D721Med (cell line): ENCODE results near the gene IDH3A.

ENCODE experiments used
- DNase-seq: peaks from one replicate; pipeline ENCODE4 v3.0.0; 2011; ENCODE audit warnings: low spot score; ENCODE audit not compliant: insufficient read length
- FAIRE-seq: peaks from 2 replicates; lab custom pipeline; 2011; peaks lifted over from hg19 to GRCh38; lab: Jason Lieb, UNC
- CTCF ChIP-seq: IDR thresholded peaks from 2 replicates; pipeline ENCODE4 v1.5.1; 2012; ENCODE audit warnings: mild to moderate bottlenecking, control low read depth; ENCODE audit not compliant: insufficient read depth; ENCODE audit errors: missing control alignments

IDH3A gene

DNA sequence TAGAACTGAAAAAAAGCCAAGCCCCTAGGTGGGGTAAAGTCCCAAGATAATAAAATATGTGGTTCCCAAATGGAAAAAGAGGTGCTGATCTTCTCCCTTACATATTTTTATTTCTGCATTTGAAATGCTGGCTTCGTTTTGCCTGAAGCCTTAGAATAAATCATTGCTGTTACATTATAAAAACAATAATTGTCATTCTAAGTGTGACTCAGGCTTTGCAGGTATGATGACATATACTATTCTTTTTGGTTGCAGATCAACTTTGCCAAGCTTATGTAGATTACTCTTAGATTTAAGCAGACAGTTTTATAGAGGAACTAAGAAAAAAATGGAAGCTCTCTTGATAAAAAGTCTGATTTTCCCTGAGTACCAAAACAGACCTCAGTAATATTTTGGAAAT, 7.5 kb downstream of the IDH3A start:
- no peak for TF ChIP-seq CTCF
- no peak for FAIRE-seq
- no peak for DNase-seq

GRCh38 chr15:78157203-78157602, 8.0 kb downstream of the IDH3A start:
- no peak for TF ChIP-seq CTCF
- DNase-seq (no peak), FAIRE-seq (no peak)

- no peak for TF ChIP-seq CTCF
- FAIRE-seq (no peak), DNase-seq (no peak)
Measured at GRCh38 chr15:78159395-78159794, 10.2 kb downstream of the IDH3A start.

GRCh38 chr15:78162038-78162437, 12.9 kb downstream of the IDH3A start:
- no peak for DNase-seq
- FAIRE-seq: no peak
- TF ChIP-seq CTCF: no peak

DNA sequence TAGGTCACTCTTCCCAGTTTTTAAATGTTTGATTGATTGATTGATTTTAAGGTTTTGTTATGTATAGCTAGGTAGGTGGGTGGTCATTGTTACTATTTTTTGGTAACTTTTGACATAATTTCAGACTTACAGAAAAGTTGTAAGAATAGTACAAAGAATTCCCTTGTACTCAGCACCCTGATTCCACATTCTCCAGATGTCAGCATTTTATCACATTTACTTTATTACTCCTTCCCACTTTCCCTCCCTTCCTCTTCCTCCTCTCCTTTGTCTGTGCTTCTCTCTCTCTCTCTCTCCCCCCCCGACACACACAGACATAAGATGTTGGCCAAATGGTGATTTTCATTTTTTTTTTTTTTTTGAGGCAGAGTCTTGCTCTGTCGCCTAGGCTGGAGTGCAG, 14.8 kb downstream of the IDH3A start:
- no peak for FAIRE-seq
- DNase-seq: no peak
- TF ChIP-seq CTCF: no peak

- FAIRE-seq (no peak), DNase-seq (no peak)
- no peak for TF ChIP-seq CTCF
Measured at GRCh38 chr15:78167227-78167888, 18.2 kb downstream of the IDH3A start.

- FAIRE-seq (no peak), DNase-seq (no peak)
- TF ChIP-seq CTCF: no peak
Measured at GRCh38 chr15:78168608-78169007, 19.4 kb downstream of the IDH3A start.
